HUDEP-2 (cell line): ENCODE data around the gene TTC39A.

Experiments
- DNase-seq, 76 experiments: peaks; one replicate each; lab custom pipeline; 2025; ENCODE audit not compliant: unreplicated experiment in 76 of 76; lab: John Stamatoyannopoulos, UW

Gene TTC39A

DNA sequence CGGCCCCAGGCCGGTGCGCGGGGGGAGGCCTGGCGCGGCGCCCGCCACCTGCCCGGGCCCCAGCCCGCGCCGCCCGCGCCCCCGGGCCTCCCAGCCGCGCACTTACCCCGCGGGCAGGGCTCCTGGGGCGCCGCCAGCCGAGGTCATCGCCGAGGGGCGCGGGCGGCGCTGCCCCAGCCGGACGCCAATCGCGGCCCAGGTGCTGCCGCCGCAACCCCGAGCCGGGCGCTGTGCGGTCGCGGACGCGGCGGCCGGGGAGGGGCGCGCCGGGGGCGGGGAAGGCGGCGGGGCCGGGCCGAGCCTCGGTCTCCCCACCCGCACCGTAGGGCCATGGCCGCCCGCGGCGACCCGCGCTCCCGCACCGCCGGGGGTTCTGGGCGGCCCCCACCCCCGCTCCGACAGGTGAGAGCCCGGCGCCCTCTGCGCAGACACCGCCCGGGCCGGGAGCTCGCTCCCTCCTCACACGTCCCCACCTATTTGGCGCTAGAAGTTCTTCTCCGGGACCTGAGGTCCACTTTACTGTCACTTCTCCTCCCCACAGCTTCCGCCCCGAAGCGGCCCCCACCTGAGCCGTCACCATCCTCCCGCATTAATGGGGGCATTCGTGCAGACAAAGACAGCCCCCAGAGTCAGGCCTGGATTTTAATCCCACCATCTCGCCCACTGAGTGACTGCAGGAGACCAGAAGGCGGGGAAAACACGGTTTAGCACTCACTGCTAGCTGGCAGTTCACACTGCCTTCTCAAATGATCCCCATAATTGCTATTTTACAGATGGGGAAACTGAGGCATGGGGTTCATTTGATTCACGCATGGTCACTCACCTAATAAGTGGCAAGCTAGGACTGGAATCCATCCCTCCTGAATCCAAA lies at the start of gene TTC39A:
TTC39A (minus strand) TSS at position 232 of the 871 bp plus-strand sequence; CDS start at position 147, 85 bp downstream.
- no peak for DNase-seq

DNA sequence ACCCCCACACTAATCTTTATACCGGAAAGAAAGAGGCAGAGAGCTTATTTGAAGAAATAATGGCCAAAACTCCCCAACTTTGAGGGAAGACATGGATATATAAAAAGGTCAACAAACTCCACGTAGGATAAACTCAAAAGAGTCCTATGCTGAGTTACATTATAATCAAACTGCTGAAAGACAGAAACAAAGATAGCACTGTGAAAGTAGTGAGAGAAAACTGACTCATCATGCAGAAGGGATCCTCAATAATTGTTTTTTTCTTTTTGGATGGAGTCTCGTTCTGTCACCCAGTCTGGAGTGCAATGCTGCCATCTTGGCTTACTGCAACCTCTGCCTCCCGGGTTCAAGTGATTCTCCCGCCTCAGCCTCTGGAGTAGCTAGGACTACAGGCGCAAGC lies 48.5 kb upstream of the TTC39A start:
- DNase-seq: no peak

DNA sequence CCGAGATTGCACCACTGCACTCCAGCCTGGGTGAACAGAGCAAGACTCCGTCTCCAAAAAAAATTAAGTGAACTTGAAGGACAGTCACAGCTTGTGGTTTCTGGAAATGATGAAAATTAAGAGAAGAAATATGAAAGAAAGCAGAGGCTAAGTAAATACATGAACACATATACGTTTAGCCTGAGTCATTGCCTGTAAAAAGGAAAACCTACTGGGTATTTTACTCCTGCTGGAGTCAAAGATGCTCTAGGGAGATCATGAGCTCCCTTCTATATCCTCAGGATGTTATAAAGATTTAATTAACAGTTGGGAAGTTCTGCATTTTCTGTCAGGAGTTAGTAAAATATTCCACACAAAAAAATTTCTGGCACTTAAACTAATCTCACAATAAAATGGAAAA lies 43.5 kb upstream of the TTC39A start:
- DNase-seq: no peak

DNA sequence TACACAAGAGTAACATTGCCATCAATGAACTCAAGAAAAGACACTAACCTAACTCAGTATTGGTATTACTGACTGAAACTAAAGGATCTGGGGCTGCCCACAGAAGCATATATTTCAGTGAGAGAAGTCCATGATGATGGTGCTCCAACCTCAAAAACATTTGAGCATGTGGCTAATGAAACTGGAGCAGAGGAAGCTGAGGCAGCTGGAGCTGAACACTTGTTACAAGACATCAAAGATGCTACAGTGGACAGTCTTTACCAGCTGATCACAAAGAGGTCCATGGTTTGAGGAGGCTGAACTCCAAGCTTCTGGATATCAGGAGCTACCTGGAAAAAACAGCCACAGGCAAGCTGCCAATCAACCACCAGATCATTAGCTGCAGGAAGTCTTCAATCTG lies 42.2 kb upstream of the TTC39A start:
- no peak for DNase-seq

DNA sequence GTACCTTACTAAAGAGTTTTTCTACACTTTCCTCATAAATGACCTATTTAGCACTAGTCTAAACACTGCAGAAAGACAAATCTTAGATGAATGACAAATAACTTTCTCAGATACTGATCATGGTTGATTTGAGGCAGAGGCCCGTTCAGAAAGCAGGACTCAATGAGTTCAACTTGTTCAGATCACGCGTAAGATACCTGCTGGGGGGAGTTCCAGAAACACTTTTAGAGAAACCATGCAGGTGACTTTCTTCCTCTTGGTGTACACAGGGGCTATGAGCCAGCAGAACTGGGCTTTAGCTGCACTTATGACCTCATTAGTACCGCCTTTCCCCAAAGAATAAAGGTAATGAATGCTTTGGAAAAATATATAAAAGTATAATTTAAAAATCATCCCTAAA lies 38.8 kb upstream of the TTC39A start:
- DNase-seq: no peak

DNA sequence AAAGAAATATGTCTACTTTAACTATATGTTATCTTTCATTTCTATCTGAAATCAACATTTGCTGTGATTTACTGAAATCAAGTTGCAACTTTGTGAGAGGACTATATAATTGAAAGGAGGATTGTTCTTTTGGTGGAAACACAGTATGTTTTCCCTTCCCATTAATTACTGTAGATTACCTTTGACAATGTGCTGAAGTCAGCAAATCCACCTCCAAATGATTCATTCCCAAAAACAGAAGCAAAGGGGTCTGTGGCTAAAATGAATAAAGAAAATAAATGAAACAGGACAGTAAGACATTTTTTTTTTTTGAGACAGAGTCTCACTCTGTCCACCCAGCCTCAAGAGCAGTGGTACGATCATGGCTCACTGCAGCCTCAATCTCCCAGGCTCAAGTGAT lies 35.4 kb upstream of the TTC39A start:
- DNase-seq: no peak

DNA sequence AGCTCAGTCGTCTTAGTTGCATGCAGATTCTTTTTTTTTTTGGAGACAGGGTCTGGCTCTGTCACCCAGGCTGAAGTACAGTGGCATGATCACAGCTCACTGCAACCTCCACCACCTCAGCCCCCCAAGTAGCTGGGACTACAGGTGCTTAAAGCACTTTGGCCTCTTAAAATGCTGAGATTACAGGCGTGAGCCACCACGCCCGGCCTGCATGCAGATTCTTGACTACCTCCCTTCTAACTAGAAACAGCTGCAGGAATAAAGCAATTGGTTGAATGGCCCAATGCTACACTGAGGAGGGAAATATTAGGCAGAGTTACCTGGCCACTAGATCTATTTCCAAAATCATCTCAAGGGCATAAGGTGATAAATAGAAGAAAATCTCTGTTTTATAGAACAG lies 29.5 kb upstream of the TTC39A start:
- DNase-seq: no peak

DNA sequence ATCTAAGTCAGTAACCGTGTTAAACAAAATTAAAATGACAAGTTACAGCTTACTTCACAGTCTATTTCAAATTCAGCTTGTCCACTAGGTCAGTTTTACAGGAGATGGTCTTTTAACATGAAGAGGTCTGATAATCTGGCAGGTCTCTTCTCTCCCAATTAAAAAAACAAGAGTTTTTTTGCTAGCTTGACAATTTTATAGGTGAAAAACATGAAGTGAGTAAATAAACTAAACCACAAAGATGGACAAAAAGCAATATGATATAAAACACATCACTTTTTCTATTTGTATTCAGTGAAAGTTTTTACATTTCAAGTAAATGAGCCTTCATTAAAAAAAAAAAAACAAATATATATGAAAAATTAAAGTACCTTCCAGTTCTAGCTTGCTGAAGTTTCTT lies 25.0 kb upstream of the TTC39A start:
- DNase-seq: no peak

DNA sequence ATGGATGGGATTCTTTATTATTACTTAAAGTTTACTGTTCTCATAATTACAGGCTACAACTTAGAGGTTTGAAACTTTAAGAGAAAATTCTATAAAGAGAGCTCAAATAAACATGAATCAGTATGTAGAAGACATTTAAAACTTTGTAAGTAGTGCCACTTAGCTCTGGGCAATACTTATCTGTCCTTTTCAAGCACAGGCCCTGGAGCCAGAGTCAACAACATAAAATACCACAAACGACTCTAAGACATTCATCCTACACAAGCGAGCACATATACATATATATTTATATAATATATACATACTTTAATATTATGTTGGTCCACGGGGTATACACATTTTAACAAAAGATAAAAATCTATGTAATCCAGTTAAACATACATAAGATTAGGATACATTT lies 24.1 kb upstream of the TTC39A start:
- DNase-seq: no peak

DNA sequence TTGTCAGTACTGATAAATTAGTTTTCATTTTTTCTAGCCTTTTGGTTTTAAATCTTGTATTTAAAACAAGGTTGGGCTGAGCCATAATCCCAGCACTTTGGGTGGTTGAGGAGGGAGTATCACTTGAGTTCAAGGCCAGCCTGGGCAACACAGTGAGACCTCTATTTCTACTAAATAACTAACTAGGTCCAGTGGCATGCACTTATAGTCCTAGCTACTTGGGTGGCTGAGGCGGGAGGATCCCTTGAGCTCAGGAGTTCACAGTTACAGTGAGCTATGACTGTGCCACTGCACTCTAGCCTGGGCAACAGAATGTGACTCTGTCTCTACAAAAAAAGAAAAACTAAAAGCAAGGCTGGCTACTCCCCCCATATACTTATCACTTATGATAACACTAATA lies 21.5 kb upstream of the TTC39A start:
- no peak for DNase-seq

DNA sequence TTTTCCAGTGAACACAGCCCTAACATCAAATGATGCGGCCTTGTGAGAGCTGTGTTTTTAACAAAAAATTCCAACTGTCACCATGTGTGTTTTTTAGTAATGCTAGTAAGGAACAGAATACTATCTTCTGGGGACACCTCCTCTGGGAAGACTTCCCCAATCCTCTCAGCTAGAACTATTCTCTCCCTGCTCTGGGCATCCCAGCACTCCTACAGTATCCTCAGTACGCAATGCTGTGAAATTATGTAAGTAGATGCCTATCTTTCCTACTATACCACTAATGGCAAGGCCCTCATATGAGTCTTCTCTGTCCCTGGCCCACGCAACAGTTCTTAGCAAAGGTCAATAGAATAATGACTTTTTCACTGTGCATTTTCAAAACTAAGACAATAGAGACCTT lies 19.5 kb upstream of the TTC39A start:
- DNase-seq: no peak

DNA sequence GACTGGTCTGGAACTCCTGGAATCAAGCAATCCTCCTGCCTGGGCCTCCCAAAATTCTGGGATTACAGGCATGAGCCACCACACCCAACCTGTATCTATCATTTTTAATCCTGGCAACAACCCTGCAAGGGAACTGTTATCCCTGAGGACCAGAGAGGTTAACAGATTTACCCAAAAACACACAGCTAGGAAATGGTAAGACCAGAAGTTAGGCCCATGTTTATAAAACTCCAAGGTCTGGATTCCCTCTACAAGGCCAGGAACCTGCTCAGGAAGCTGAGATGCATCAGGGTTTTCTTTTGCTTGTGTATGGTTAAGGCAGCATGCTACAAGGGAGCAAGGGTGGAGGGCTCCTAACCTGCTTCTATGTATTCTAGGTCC lies 17.8 kb upstream of the TTC39A start:
- no peak for DNase-seq

DNA sequence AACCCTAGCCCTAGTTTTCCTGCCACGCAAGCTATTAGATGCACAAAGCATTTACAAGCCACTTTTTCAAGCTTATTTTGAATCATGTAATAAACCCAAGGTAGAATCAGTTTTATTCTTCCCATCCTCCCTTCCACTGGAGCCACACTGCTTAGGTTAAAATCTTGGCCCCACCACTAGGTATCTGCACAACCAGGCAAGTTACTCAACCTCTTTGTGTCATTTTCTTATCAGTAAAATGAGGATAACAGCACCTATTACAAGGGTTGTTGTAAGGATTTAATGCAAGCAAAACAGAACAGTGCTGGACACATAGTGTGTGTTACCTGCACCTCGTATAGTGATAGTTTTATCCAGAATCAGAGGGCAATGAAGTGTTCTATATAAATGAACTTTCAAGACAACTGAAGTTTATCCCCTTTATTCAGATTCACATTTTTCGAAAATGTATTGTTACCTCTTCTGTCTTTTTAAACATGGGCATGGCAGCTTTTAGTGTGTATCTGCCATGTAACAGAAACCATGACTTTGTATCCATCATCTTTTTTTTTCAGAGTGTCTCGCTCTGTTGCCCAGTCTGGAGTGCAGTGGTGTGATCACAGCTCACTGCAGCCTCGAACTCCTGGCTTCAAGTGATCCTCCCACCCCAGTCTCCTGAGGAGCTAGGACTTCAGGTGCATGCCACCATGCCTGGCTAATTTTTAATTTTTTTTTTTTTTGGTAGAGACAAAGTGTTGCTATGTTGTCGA lies 17.2 kb upstream of the TTC39A start:
- DNase-seq: peak in 1 of 76 experiments; percentile 6

DNA sequence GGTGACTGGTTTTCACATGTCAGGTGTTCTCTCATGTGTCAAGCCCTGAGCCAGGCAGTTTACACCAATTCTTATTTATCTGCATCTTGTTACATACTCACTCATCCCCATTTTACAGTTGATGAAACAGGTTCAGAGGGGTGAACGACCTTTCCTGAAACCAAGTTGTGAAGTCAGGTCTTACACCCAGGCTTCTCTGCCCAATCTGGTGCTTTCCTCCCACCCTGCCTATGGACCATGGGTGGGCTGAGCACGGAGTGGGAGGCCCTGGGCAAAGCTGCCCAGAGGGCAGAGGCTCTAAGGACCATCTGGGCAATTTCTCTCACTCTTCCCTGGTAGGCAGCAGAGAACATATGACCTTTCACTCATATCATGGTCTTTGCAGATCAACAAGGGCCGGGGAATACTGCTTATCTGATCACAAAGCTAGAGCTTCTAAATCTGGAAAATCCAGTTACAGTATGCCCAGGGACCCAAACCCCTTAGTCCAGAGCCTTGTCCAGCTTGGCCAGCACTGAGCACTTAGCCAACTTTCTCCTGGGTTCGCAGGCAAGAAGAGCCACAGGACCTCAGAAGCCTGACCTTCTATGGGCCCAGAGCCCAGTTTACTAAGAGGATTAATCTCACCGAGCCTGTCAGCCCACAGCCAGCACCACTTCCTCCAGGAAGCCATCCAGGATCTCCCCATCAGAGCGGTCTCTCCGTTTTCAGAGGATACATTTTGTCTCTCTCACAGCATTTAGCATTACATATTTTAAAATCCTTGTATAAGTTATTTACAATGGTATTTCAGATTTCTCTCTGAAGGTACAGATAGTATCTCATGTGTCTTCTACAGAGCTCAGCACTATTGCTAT lies 16.0 kb upstream of the TTC39A start:
- peak in 1 of 76 experiments; percentile 8 for DNase-seq

DNA sequence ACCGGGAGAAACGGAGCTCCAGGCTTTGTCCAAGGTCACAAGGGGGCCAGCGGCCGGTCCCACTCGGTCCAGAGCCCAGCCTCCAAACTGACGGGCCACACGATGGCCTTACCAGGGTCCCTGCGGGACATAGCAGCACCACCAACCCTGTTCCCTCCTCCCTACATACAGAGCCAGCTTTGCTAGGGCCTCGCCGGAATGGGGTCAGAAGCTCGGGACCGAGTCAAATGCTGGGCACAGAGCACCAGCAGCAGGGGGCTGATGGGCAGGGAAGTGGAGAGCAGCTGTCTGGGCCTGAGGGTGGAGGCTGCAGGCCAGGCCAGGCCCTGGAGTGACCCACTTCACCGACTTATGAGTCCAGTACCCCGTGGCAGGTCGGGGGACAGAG lies 14.9 kb upstream of the TTC39A start:
- no peak for DNase-seq

DNA sequence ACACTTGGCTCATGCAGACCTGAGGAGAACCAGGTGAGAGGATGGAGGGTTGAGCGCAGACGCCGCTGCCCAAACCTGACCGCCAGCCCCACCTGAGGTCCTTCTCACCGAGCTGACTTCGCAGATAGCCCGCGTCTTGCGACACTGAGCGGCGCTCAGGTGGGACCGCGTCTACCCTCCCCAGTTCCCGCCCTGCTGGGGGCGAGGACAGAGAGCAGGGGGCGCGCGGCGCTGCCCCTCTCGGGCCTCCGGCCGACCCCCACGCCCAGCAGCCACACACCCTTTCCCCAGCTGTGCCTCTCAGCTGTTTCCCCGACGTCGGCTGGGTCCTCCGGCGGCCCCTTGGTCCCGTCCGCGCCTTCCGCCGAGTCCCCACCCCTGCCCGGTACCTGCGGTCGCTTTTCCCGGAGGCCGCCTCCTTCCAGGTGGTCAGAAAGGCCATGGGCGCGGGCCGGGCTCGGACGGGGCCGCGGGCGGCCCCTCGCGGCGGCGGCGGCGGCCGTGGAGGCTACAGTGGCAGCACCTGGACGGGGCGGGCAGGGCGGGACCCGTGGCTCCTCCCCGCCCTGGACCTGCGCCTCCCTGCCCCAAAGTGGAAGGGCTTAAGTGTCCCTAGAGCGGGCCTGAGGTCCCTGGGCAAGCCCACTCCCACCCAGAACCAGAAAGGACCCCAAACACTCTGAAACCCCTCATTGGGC lies 14.4 kb upstream of the TTC39A start:
- no peak for DNase-seq

DNA sequence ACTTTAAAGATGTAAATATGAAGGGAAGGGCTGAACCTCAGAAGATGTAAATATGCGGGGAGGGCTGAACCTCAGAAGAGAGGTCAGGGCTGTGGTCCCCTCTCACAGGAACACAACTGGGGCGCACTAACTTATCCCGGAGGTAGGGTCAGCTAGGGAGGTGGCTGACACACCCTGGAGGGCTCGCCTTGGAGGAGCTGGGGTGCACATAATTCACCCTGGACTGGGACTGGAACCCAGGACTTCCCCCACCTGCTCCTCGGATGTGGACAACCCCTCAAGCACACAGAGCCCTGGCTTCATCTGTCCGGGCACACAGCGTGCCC lies 13.9 kb upstream of the TTC39A start:
- DNase-seq: no peak

DNA sequence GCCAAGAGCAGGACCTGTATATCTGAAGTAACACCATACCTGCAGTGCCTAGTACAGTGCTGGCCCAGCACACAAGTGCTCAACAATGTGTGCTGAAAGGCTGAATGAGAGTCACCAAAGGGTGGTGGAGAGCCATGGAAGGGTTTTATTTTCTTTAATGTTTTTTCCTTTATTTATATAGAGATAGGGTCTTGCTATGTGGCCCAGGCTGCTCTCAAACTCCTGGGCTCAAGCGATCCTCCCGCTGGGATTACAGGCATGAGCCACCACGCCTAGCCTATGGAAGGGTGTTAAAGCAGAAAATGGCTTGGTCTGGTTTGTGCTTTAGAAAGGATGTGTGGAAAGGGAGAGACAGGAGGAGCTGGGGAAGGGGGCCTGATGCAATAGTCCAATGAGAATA lies 13.3 kb upstream of the TTC39A start:
- no peak for DNase-seq

DNA sequence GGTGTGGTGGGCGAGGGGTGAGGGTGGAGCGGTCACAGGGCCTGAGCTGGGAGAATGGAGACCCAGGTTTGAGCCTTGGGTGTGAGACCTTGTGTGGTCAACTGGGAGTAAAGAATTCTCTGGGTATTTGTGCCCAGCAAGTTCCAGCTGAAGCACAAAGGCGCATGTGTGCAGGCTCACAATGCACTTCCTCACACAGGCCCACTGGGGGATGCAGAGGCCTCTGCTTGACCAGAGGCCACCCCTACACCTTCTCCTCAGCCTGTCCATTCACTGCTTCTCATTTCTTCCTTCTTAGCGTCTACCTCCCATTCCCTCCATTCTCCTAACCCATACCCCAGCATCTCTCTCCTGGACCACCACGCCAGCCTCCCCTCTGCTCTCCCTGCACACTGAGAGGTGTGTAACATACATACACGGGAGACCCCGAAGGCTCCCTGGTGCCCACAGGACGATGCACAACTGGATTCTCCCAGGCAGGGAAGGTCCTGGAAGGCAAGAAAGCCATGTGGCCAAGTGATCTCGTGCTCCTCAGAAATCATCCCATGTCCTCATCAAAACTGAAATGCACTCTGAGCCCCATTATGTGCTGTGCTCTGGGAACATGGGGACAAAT lies 12.3 kb upstream of the TTC39A start:
- DNase-seq: no peak

DNA sequence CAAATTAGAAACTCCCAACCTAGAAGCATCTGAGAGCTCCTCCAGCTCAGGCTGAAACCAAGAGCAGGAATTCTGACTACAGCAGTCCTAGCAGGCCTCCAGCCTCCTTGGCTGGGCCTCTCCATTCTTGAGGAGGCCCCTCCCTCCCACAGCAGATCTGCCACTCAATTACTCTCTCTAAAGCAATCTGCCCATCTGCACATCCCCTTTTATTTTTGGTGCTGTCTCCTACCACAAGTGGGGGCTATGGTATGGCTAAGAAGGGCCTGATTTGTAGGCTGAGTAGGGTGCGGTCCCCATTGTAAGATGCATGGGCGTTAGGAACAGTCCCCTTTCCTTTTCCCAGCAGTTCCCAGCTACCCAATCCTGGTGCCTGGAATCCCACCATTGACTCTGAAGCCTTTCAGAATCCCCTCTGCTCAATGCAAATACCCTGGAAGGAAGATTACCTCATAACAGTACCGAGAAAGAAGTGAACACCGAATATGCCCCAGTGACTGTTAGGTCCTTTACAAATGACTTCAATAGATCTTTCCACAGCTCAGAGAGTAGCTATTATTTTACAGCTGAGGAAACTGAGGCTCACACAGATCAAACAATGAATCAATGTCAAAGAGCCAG lies 11.6 kb upstream of the TTC39A start:
- DNase-seq: peak in 13 of 76 experiments; percentile 8 to 44 (median 29)
